HEK293 (cell line): ENCODE results near the gene RNF138.

Source experiments
- CTCF ChIA-PET: fragments of 350-600 bp; formaldehyde crosslinking; extraction: SDS; loops from one replicate; lab custom pipeline; 2021; ENCODE audit warnings: antibody characterized with exemption; lab: Yijun Ruan, JAX
- POLR2A ChIA-PET: fragments of 300-600 bp; formaldehyde crosslinking; extraction: SDS; loops from one replicate; lab custom pipeline; 2020; ENCODE audit warnings: antibody characterized with exemption, inconsistent platforms; lab: Yijun Ruan, JAX
- H3K27ac ChIP-seq: fragments of 200-500 bp; sonication (Bioruptor generic); 2 replicates; pipeline ENCODE4 v1.5.1; 2014; ENCODE audit warnings: low read depth, low read length, control low read depth, inconsistent platforms; ENCODE audit errors: extremely low read depth
- H3K36me3 ChIP-seq, 2 experiments: fragments of 200-500 bp in 1 of 2; sonication (Bioruptor generic) in 1 of 2; 1 replicate in 1 of 2; 2 replicates in 1 of 2; pipeline ENCODE4 v1.5.1; 2014 to 2017; ENCODE audit warnings: inconsistent platforms in 2 of 2, low read length in 2 of 2; ENCODE audit not compliant: control insufficient read depth in 2 of 2, insufficient read depth in 1 of 2
- H3K4me1 ChIP-seq: fragments of 200-500 bp; sonication (Bioruptor generic); 2 replicates; pipeline ENCODE4 v1.5.1; 2014; ENCODE audit warnings: mild to moderate bottlenecking, low read length, inconsistent platforms; ENCODE audit not compliant: control insufficient read depth, insufficient read depth
- H3K4me3 ChIP-seq: 2 replicates; pipeline ENCODE4 v1.5.1; 2011; ENCODE audit warnings: low read depth, mild to moderate bottlenecking, control low read depth, low read length, moderate library complexity
- H3K9me3 ChIP-seq: fragments of 200-500 bp; sonication (Bioruptor generic); 2 replicates; pipeline ENCODE4 v1.5.1; 2014; ENCODE audit warnings: low read depth, low read length, inconsistent platforms; ENCODE audit not compliant: control insufficient read depth, insufficient read depth
- FEZF1 ChIP-seq: fragments of 450-650 bp; formaldehyde crosslinking; IDR thresholded peaks from 2 replicates; pipeline ENCODE4 v1.5.1; 2016; ENCODE audit warnings: missing biosample characterization, missing genetic modification characterization
- SP3 ChIP-seq: fragments of 450-650 bp; formaldehyde crosslinking; IDR thresholded peaks from 2 replicates; pipeline ENCODE4 v1.5.1; 2016; ENCODE audit warnings: missing biosample characterization, missing genetic modification characterization
- ZBTB17 ChIP-seq: fragments of 450-650 bp; formaldehyde crosslinking; IDR thresholded peaks from 2 replicates; pipeline ENCODE4 v1.5.1; 2016; ENCODE audit warnings: missing biosample characterization, missing genetic modification characterization
- ZBTB20 ChIP-seq: fragments of 450-650 bp; formaldehyde crosslinking; IDR thresholded peaks from 2 replicates; pipeline ENCODE4 v1.5.1; 2016; ENCODE audit warnings: missing biosample characterization, missing genetic modification characterization
- ZBTB7A ChIP-seq: fragments of 450-650 bp; formaldehyde crosslinking; IDR thresholded peaks from 2 replicates; pipeline ENCODE4 v1.5.1; 2016; ENCODE audit warnings: low read depth, missing biosample characterization, missing genetic modification characterization
- ZBTB8A ChIP-seq: fragments of 450-650 bp; formaldehyde crosslinking; IDR thresholded peaks from 2 replicates; pipeline ENCODE4 v1.5.1; 2016; ENCODE audit warnings: missing biosample characterization, missing genetic modification characterization
- ZEB2 ChIP-seq: fragments of 450-650 bp; formaldehyde crosslinking; IDR thresholded peaks from 2 replicates; pipeline ENCODE4 v1.5.1; 2016; ENCODE audit warnings: missing biosample characterization, missing genetic modification characterization
- ZIC2 ChIP-seq: fragments of 450-650 bp; formaldehyde crosslinking; IDR thresholded peaks from 2 replicates; pipeline ENCODE4 v1.5.1; 2016; ENCODE audit warnings: missing biosample characterization, missing genetic modification characterization
- ZNF114 ChIP-seq: fragments of 450-650 bp; formaldehyde crosslinking; IDR thresholded peaks from 2 replicates; pipeline ENCODE4 v1.5.0; 2017; ENCODE audit warnings: missing biosample characterization, missing genetic modification characterization
- ZNF174 ChIP-seq: fragments of 450-650 bp; formaldehyde crosslinking; IDR thresholded peaks from 2 replicates; pipeline ENCODE4 v1.5.0; 2017; ENCODE audit warnings: missing biosample characterization, mild to moderate bottlenecking, missing genetic modification characterization
- ZNF23 ChIP-seq: fragments of 450-650 bp; formaldehyde crosslinking; IDR thresholded peaks from 2 replicates; pipeline ENCODE4 v1.5.1; 2016; ENCODE audit warnings: missing biosample characterization, missing genetic modification characterization, borderline replicate concordance
- ZNF292 ChIP-seq: fragments of 450-650 bp; formaldehyde crosslinking; IDR thresholded peaks from 2 replicates; pipeline ENCODE4 v1.5.1; 2016; ENCODE audit warnings: low read depth, missing biosample characterization, missing genetic modification characterization, borderline replicate concordance
- ZNF391 ChIP-seq: fragments of 450-650 bp; formaldehyde crosslinking; IDR thresholded peaks from 2 replicates; pipeline ENCODE4 v1.5.1; 2016; ENCODE audit warnings: low read depth, missing biosample characterization, missing genetic modification characterization, borderline replicate concordance
- ZNF433 ChIP-seq: fragments of 450-650 bp; formaldehyde crosslinking; IDR thresholded peaks from 2 replicates; pipeline ENCODE4 v1.5.1; 2016; ENCODE audit warnings: missing biosample characterization, missing genetic modification characterization, low read depth
- ZNF560 ChIP-seq: fragments of 450-650 bp; formaldehyde crosslinking; IDR thresholded peaks from 2 replicates; pipeline ENCODE4 v1.5.1; 2017; ENCODE audit warnings: missing biosample characterization, missing genetic modification characterization, borderline replicate concordance
- ZNF660 ChIP-seq: fragments of 450-650 bp; IDR thresholded peaks from 2 replicates; pipeline ENCODE4 v1.5.1; 2018; ENCODE audit warnings: missing biosample characterization, mild to moderate bottlenecking, missing genetic modification characterization
- ZNF664 ChIP-seq: fragments of 450-650 bp; formaldehyde crosslinking; IDR thresholded peaks from 2 replicates; pipeline ENCODE4 v1.5.1; 2016; ENCODE audit warnings: missing biosample characterization, missing genetic modification characterization
- ZNF76 ChIP-seq: fragments of 450-650 bp; formaldehyde crosslinking; IDR thresholded peaks from 2 replicates; pipeline ENCODE4; 2016; ENCODE audit warnings: low read depth, missing biosample characterization, missing genetic modification characterization, borderline replicate concordance
- ZNF776 ChIP-seq: fragments of 450-650 bp; formaldehyde crosslinking; IDR thresholded peaks from 2 replicates; pipeline ENCODE4 v1.5.0; 2017; ENCODE audit warnings: missing biosample characterization, missing genetic modification characterization, borderline replicate concordance
- ZNF791 ChIP-seq: fragments of 450-650 bp; formaldehyde crosslinking; IDR thresholded peaks from 2 replicates; pipeline ENCODE4 v1.5.1; 2016; ENCODE audit warnings: missing biosample characterization, missing genetic modification characterization
- ZNF843 ChIP-seq: fragments of 450-650 bp; formaldehyde crosslinking; IDR thresholded peaks from 2 replicates; pipeline ENCODE4 v1.5.1; 2016; ENCODE audit warnings: missing biosample characterization, missing genetic modification characterization
- ZSCAN30 ChIP-seq: fragments of 450-650 bp; IDR thresholded peaks from 2 replicates; pipeline ENCODE4 v1.5.1; 2018; ENCODE audit warnings: missing biosample characterization, mild to moderate bottlenecking, missing genetic modification characterization, moderate library complexity
- TF ChIP-seq, protein P1 (sequence below): fragments of 450-650 bp; formaldehyde crosslinking; IDR thresholded peaks from 2 replicates; pipeline ENCODE4 v1.5.1; 2016; ENCODE audit warnings: missing biosample characterization, missing genetic modification characterization
- TF ChIP-seq, protein P2 (sequence below): fragments of 450-650 bp; formaldehyde crosslinking; IDR thresholded peaks from 2 replicates; pipeline ENCODE4 v1.5.1; 2016; ENCODE audit warnings: missing biosample characterization, missing genetic modification characterization
- TF ChIP-seq, protein P3 (sequence below): fragments of 450-650 bp; formaldehyde crosslinking; IDR thresholded peaks from 2 replicates; pipeline ENCODE4 v1.5.1; 2017; ENCODE audit warnings: missing biosample characterization, missing genetic modification characterization
- TF ChIP-seq, protein P4 (sequence below): fragments of 450-650 bp; formaldehyde crosslinking; IDR thresholded peaks from 2 replicates; pipeline ENCODE4 v1.5.1; 2017; ENCODE audit warnings: missing biosample characterization, missing genetic modification characterization
- TF ChIP-seq, protein P5 (sequence below): fragments of 450-650 bp; formaldehyde crosslinking; IDR thresholded peaks from 2 replicates; pipeline ENCODE4 v1.5.1; 2016; ENCODE audit warnings: missing biosample characterization, missing genetic modification characterization

Gene RNF138

DNA sequence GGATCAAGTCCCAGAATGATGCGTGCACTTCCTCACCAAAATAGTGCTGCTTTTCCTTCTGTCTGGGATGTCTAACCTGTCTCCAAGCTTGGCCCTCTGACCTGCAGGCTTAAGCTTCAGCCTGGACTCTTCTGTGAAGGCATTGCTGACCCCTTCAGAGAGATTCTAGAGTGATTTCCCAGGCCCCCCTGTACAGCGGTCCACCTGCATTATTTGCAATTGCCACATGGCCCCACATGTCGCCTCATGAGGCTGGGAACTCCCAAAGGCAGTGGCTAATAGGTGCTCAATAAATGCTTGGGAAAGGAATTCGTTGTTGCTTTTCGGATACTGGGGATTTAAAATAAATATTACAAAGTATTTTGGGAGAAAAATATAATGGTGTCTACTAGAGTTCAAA lies 65.9 kb downstream of the RNF138 start:
- no peaks in the 10 kb centered on the region for H3K4me1 ChIP-seq
- no peak overlapping the region for H3K27ac ChIP-seq
- TF ChIP-seq ZNF664 (peak; percentile 57; the same call in 1 of the 2 replicates), ZNF433 (no peak)
- no peak overlapping the region for H3K4me3 ChIP-seq
- POLR2A ChIA-PET = interaction anchor here (0.6 to 1.6 kb wide), 4 partner anchors 114 to 313 kb away, joined by 3 to 6 read pairs (median 4); partner anchors contain the start of gene GAREM1
- no peaks in the 10 kb centered on the region for H3K9me3 ChIP-seq
- CTCF ChIA-PET = interaction anchor here (0.6 to 5.1 kb wide), 55 partner anchors 9 to 1077 kb away, joined by 3 to 53 read pairs (median 4); partner anchors contain the start of genes GAREM1 and RNF125
- no peaks in the 10 kb centered on the region for H3K36me3 ChIP-seq

DNA sequence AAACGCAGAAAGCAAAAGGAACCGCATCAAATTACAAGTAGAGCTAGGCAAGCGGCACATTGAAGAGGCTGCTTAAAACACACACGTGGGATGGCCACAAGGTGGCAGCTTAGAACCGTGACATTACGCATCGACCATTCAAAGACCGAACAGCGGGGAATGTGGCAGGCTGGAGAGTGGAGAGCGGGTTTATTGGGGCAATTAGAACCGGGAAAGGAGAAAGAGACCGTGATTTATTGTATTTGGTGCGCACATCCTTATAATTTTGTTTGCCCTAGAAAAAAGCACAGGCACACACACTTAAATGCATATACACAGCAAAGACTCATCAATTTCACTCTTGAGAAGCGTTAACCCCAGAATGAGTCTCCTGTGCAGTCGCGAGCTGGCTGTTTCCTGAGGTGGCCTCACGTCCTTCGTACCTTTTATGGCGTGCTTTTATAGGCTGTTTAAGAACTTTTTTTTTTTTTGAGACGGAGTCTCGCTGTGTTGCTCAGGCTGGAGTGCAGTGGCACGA lies 66.5 kb downstream of the RNF138 start:
- Histone ChIP-seq H3K4me3 (peak overlapping the region; percentile 14), H3K4me1 (no peaks in the 10 kb centered on the region), H3K36me3 (no peaks in the 10 kb centered on the region), H3K27ac (no peak overlapping the region), H3K9me3 (no peaks in the 10 kb centered on the region)
- CTCF ChIA-PET = interaction anchor here (0.5 to 5.1 kb wide), 63 partner anchors 8 to 1397 kb away, joined by 3 to 53 read pairs (median 4); partner anchors contain the start of genes GAREM1 and RNF125
- POLR2A ChIA-PET = interaction anchor here (0.6 to 1.6 kb wide), 5 partner anchors 114 to 313 kb away, joined by 3 to 6 read pairs (median 3); partner anchors contain the start of gene GAREM1
- TF ChIP-seq FEZF1 (tag by site-specific recombination) (peak; percentile 87), ZBTB20 (peak; percentile 36; the same call in 1 of the 2 replicates), SP3 (no peak; the same call in 1 of the 2 replicates), ZNF560 (tag by site-specific recombination) (no peak), ZSCAN30 (tag by site-specific recombination) (peak; percentile 73), ZNF114 (tag by site-specific recombination) (no peak), ZBTB8A (tag by site-specific recombination) (0 out of 2 replicates have a peak, but pooled peaks have one; percentile 17), ZNF23 (tag by site-specific recombination) (no peak), ZNF791 (no peak), ZNF391 (tag by site-specific recombination) (peak; percentile 39; the same call in 1 of the 2 replicates), ZNF843 (tag by site-specific recombination) (peak; percentile 59), ZNF660 (tag by site-specific recombination) (peak; percentile 71), ZBTB17 (tag by site-specific recombination) (peak; percentile 90), ZNF776 (tag by site-specific recombination) (no peak), ZNF76 (tag by site-specific recombination) (no peak), ZNF292 (tag by site-specific recombination) (no peak), ZEB2 (tag by site-specific recombination) (peak; percentile 90), ZNF174 (no peak), ZBTB7A (tag by site-specific recombination) (no peak), ZIC2 (tag by site-specific recombination) (peak; percentile 62)
- TF ChIP-seq, protein P1, sequence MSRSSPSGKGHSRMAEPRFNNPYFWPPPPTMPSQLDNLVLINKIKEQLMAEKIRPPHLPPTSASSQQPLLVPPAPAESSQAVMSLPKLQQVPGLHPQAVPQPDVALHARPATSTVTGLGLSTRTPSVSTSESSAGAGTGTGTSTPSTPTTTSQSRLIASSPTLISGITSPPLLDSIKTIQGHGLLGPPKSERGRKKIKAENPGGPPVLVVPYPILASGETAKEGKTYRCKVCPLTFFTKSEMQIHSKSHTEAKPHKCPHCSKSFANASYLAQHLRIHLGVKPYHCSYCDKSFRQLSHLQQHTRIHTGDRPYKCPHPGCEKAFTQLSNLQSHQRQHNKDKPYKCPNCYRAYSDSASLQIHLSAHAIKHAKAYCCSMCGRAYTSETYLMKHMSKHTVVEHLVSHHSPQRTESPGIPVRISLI (tag by site-specific recombination) = peak; percentile 86
- TF ChIP-seq, protein P2, sequence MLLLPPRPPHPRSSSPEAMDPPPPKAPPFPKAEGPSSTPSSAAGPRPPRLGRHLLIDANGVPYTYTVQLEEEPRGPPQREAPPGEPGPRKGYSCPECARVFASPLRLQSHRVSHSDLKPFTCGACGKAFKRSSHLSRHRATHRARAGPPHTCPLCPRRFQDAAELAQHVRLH (tag by site-specific recombination) = 0 out of 2 replicates have a peak, but pooled peaks have one; percentile 59
- TF ChIP-seq, protein P3, sequence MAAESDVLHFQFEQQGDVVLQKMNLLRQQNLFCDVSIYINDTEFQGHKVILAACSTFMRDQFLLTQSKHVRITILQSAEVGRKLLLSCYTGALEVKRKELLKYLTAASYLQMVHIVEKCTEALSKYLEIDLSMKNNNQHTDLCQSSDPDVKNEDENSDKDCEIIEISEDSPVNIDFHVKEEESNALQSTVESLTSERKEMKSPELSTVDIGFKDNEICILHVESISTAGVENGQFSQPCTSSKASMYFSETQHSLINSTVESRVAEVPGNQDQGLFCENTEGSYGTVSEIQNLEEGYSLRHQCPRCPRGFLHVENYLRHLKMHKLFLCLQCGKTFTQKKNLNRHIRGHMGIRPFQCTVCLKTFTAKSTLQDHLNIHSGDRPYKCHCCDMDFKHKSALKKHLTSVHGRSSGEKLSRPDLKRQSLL (tag by site-specific recombination) = no peak
- TF ChIP-seq, protein P4, sequence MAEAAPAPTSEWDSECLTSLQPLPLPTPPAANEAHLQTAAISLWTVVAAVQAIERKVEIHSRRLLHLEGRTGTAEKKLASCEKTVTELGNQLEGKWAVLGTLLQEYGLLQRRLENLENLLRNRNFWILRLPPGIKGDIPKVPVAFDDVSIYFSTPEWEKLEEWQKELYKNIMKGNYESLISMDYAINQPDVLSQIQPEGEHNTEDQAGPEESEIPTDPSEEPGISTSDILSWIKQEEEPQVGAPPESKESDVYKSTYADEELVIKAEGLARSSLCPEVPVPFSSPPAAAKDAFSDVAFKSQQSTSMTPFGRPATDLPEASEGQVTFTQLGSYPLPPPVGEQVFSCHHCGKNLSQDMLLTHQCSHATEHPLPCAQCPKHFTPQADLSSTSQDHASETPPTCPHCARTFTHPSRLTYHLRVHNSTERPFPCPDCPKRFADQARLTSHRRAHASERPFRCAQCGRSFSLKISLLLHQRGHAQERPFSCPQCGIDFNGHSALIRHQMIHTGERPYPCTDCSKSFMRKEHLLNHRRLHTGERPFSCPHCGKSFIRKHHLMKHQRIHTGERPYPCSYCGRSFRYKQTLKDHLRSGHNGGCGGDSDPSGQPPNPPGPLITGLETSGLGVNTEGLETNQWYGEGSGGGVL (tag by site-specific recombination) = no peak
- TF ChIP-seq, protein P5, sequence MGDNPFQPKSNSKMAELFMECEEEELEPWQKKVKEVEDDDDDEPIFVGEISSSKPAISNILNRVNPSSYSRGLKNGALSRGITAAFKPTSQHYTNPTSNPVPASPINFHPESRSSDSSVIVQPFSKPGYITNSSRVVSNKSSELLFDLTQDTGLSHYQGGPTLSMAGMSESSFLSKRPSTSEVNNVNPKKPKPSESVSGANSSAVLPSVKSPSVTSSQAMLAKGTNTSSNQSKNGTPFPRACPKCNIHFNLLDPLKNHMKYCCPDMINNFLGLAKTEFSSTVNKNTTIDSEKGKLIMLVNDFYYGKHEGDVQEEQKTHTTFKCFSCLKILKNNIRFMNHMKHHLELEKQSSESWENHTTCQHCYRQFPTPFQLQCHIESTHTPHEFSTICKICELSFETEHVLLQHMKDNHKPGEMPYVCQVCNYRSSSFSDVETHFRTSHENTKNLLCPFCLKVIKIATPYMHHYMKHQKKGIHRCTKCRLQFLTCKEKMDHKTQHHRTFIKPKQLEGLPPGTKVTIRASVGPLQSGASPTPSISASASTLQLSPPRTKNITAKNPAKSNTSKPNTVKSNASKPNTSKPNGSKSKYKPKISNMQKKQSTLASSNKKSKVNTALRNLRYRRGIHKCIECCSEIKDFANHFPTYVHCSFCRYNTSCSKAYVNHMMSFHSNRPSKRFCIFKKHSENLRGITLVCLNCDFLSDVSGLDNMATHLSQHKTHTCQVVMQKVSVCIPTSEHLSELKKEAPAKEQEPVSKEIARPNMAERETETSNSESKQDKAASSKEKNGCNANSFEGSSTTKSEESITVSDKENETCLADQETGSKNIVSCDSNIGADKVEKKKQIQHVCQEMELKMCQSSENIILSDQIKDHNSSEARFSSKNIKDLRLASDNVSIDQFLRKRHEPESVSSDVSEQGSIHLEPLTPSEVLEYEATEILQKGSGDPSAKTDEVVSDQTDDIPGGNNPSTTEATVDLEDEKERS = no peak
